Measurements from ENCODE around the gene S1PR3.

S1PR3 gene

GRCh38 chr9:88991066-88992034, at the start of gene S1PR3:
S1PR3 (plus strand) TSS chr9:88991468; CDS start chr9:89001201, 9,733 bp downstream.
- DNase-seq: peak; percentile 86

- DNase-seq: peak; percentile 80
Observed at GRCh38 chr9:88941586-88941985, 49.7 kb upstream of the S1PR3 start.

GRCh38 chr9:88942411-88942810, 48.9 kb upstream of the S1PR3 start:
- DNase-seq: no peak

- DNase-seq: no peak
Observed at GRCh38 chr9:88945636-88946333, 45.5 kb upstream of the S1PR3 start.

- DNase-seq: no peak
Observed at GRCh38 chr9:88947581-88948573, 43.4 kb upstream of the S1PR3 start.

GRCh38 chr9:88949425-88949824, 41.8 kb upstream of the S1PR3 start:
- no peak for DNase-seq

- DNase-seq: no peak
Observed at GRCh38 chr9:88949961-88950340, 41.3 kb upstream of the S1PR3 start.

GRCh38 chr9:88950341-88951154, 40.7 kb upstream of the S1PR3 start:
- DNase-seq: no peak

GRCh38 chr9:88951155-88951542, 40.1 kb upstream of the S1PR3 start:
- DNase-seq: no peak

GRCh38 chr9:88952086-88952615, 39.1 kb upstream of the S1PR3 start:
- no peak for DNase-seq

GRCh38 chr9:88952976-88953375, 38.3 kb upstream of the S1PR3 start:
- no peak for DNase-seq

- DNase-seq: peak; percentile 71
Observed at GRCh38 chr9:88953381-88954029, 37.8 kb upstream of the S1PR3 start.

GRCh38 chr9:88954066-88954465, 37.2 kb upstream of the S1PR3 start:
- no peak for DNase-seq

- DNase-seq: no peak
Observed at GRCh38 chr9:88957526-88957925, 33.7 kb upstream of the S1PR3 start.

GRCh38 chr9:88959727-88960469, 31.4 kb upstream of the S1PR3 start:
- no peak for DNase-seq

- DNase-seq: no peak
Observed at GRCh38 chr9:88960632-88961031, 30.6 kb upstream of the S1PR3 start.

- no peak for DNase-seq
Observed at GRCh38 chr9:88965473-88965872, 25.8 kb upstream of the S1PR3 start.

- no peak for DNase-seq
Observed at GRCh38 chr9:88966894-88967676, 24.2 kb upstream of the S1PR3 start.

- no peak for DNase-seq
Observed at GRCh38 chr9:88968799-88969198, 22.5 kb upstream of the S1PR3 start.
